Measurements from ENCODE around the gene TMEM130.

The TMEM130 gene

DNA sequence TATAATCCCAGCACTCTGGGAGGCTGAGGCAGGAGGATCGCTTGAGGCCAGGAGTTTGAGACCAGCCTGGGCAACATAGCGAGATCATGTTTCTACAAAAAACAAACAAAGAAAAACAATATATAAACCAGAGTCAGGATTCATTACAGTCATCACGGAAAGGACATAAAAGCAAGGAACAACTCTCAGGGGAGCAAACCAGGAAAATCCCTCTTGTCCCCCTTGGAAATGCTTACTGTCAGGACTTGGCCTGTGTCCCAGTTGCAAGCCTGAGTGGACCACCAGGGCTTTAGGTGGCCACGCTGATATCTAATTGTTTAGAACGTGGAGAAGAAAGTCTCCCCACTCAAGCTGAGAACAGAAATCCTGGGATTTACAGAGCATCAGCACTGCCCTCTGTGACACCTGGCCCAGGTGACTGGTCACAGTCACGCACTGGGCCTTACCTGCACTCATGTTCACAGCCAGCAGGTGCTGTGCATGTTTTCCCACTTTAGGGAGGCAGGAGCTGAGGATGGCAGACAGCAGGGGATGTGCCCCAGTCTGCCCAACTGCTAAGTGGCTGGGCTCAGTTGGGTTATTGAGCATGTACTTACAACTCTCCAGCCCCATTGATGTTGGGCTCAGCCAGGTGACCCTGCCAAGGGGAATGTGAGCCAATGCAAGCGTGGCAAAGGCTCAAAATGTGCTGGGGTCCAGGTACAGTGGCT lies 60.9 kb downstream of the TMEM130 start:
- no peak for DNase-seq (ENCODE audit: low read depth in 2 of 2)

GRCh38 chr7:98807068-98808048 lies 62.5 kb downstream of the TMEM130 start:
- DNase-seq (ENCODE audit: low read depth in 2 of 2) = no peak

- DNase-seq (ENCODE audit: low read depth in 2 of 2) = no peak
Measured at GRCh38 chr7:98805956-98806838, 63.6 kb downstream of the TMEM130 start.

DNA sequence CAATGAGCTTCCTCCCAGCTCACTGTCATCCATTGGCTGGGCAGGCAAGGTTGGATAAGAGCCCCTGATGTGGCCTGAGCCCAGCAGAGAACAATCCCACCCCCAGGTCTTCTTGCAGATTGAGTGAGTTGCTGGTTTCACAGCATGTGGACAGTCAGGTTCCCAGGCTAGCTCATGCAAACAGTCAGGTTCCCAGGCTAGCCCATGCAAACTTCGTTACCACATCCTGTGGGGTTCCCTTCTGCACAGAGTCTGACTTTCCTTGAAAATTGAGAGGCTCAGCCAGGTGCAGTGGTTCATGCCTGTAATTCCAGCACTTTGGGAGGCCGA lies 67.1 kb downstream of the TMEM130 start:
- no peak for DNase-seq (ENCODE audit: low read depth in 2 of 2)

- peak in 1 of 2 experiments; percentile 27 for DNase-seq (ENCODE audit: low read depth in 2 of 2)
Measured at GRCh38 chr7:98802088-98802780, 67.6 kb downstream of the TMEM130 start.

DNA sequence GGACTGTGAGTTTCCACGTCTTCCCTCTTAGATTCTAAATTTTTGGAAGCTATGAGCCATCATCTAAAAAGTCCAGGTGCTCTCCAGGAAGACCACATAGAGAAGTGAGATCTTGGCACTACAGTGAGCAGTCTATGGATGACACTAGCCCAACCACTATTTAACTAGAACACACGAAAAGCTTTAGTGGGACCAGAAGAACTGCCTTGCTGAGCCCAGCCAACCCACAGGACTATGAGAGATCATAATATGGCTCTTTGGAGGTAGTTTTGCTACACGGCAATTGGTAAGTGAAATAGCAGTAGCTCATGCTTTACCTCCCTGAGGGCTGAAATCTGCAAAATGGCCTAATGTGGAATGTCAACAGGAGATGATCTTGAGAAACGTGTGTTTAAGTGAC lies 68.8 kb downstream of the TMEM130 start:
- no peak for DNase-seq (ENCODE audit: low read depth in 2 of 2)

- no peak for DNase-seq (ENCODE audit: low read depth in 2 of 2)
Measured at GRCh38 chr7:98797150-98797549, 72.7 kb downstream of the TMEM130 start.

Measured in stimulated activated CD4-positive, alpha-beta T cell treated with anti-CD3 and anti-CD28 coated beads, Interleukin-12 subunit alpha, Interleukin-12 subunit beta, amount 100 ng/mL, for 24 hours (primary cell).